Activated T-helper 1 cell treated with anti-CD3 and anti-CD28 coated beads, Interleukin-2, amount 50 U/mL, for 16 hours (primary cell): Measurements from ENCODE around the gene SLC35F1.

ENCODE experiments used
- DNase-seq, 2 donors: peaks; one replicate each; pipeline ENCODE4 v3.0.0-alpha.2; 2020; ENCODE audit warnings: low read depth in 1 of 2, low spot score in 1 of 2

Gene SLC35F1

DNA sequence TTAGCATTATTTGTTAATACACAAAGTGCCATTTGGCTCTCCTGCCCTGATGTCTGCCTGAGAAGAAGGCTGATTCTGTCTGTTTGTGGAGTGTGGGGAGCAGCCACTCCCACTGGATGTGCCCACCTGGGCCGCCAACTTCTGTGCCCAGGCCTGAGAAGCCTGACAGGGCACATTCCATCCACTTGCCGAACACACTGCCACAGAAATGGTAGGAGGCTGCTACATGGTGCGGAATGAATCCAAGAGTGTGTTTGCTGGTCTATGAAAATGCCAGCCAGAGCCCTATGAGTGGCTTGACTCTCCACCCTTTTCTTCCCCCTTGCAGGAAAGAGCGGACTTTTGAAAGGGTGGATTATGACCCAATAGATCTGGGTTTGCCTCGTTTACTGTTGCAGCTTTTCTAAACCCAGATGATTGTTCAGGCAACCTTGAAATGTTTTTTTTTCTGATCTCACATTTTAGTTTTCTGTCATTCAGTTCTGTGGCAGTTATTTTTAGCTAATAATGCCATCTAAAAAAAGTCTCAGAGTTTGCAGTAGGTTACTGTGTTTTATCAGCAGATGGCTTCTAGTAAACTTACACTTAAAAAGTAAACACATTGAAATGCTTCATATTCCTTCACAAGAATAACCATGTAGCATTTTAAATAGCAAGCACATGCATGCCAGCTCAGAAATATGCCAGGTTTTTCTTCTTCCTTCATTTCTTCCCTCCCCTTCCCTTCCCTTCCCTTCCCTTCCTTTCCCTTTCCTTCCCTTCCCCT lies 196.5 kb downstream of the SLC35F1 start:
- no peak for DNase-seq

DNA sequence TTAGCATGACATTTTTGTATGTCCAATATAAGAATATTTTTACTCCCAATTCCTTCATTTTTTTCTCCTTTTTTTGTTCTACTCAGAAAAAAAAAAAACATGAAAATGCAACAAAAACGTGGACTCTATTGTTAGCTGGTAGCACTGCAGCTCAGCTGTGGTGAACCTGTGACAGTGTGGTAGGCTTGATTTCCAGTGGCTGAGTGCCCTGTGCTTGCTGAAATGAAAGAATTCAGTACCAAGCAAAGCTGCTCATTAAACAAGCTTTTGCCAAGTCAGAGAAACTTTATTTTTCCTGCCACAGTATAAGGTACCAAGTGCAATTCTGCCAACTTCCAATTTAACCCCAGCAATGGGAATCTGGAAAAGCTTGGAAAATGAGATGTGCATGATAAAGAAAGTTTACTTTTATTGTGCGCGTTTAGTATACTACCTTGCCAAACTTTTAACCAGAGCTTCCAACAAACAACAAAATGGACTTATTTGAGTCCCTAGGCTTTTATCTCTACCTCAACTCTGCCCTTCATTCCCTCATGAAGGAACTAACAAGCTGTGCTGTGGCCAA lies 215.2 kb downstream of the SLC35F1 start:
- DNase-seq: no peak

DNA sequence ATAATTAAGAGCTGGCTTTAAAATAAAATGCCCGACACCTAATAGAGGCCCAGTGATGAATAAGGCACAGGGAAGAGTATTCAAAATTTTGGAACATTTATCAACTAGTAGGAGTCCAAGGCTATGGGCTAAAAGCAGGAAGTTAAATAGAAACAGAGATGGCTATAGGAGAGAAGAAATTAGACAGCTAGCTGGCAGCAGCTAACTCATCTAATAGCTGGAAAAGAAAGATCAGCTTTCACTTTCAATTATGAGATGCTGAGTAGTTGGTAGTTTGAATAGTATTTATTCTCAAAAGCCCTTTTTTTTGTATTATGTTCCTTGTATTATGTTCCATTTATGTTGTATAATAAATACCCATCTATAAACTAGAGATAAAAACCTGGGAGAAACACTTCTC lies 215.7 kb downstream of the SLC35F1 start:
- DNase-seq: no peak

DNA sequence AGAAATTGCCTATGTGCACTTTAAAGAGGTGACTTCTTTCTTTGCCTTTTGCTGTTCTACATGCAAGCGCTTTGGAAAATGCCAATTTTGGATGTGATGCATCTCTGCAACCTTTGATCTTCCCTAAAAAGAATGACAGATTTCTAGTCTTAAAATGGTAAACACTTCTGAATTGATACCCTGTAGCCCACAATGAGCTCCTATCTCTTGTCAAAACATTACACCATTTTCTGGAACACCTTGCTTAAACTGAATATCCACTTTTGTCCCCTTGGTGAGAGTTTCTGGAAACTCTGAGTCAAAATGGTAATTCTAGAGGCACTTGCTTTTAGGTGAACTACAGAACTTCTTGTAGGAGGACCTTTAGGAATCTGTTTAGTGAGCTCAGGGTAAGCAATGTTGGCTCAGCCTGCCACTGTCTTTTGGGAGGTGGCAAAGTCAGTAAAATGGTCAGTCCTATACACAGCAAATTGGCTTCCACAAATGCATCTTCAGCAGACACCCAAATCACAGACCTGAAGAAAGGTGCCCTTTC lies 216.5 kb downstream of the SLC35F1 start:
- DNase-seq: no peak

DNA sequence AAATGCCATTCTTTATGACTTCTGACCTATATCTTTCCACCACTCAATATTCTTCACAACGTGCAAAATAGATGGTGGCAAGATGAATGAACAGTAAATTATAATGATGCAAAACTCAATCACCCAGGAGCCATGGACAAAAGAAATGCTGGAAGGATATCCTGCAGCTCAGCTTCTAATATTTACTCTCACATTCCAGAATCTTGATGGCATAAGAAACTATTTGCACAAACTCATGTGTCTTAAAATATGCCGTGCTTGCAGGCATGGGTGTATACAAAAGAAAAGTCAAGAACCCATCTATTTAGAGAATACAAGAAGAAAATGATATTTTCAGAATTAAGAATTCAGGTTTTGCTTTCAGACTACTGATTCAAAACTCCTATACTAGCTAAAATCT lies 217.8 kb downstream of the SLC35F1 start:
- DNase-seq: no peak

DNA sequence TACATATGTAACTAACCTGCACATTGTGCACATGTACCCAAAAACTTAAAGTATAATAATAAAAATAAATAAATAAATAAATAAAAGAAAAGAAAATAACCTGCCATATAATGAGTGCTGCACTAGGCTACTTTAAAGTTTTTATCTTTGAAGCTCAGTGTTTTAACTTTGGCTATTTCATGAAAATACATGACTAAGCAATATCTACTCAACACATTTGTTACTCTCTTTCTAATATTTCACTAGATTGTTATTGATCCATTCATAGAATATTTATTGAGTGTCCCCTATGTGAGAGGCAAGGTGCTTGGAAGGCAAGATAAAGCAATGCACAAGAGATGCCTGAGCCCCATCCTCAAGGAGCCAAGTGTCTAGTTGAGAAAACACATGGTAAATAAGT lies 221.7 kb downstream of the SLC35F1 start:
- DNase-seq: no peak

DNA sequence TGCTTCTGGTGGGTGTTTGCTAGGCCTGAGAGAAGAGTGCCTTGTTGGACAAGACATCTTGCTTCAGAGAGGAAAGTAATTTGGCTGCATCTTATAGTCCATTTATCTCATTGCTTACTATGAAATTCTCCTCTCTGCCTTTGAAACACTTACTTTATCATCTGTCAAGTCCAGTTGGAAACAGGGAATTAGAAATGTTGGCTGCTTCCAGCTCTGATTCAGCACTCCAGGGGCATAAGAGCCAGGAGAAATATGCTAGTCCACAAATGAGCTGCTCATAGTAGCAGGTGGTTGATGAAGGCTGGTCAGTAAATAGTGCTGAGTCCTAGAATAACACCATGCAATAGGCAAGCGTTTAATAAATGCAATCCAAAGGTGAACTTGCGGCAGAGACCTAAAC lies 227.1 kb downstream of the SLC35F1 start:
- DNase-seq: no peak

DNA sequence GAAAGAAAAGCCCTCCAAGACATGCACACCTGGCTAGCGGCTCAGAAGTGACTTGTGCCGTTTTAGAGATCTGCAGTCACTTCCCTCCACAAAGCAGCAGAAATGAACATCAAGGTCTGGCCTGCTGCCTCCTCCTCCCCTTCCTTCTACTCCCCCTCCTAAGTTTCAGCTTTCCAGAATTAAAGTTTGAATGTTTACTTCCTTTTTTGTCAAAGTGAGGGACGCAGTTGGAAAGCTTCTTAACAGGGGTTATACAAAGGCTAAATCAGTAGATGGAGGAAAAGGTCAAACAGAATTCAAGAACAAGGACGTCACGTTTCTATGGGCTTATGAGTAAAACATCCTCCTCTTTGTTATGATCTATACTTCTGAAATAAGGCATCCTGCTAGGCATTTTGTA lies 227.7 kb downstream of the SLC35F1 start:
- DNase-seq: no peak

DNA sequence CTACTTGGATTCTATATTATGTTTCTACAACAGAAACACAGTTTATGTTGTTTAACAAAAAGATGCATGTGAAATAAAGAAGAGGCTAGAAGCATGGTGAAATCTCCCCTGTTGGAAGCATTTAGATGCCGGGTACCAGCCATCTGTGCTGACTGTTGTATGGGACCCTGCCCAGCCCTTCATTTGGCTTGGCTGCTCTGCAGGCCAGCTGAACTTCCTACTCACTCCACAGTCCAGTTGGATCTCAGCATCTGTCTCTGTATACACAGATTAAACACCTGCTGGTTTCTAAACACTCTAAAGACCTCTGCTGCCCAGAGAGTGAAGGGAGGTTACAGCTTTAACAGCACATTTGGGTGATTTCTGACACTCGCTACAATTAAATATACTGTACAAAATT lies 228.3 kb downstream of the SLC35F1 start:
- no peak for DNase-seq

DNA sequence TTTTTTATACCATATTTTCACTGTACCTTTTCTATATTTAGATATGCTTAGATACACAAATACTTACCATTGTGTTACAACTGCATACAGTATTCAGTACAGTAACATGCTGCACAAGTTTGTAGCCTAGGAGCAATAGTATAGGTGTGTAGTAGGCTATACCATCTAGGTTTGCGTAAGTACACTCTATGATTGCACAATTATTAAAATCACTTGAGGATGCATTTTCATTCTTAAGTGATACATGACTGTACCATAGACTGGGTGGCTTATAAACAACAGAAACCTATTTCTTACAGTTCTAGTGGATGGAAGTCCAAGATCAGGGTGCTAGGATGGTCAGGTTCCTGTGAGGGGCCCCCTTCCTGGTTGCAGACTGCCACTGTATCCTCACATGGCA lies 234.1 kb downstream of the SLC35F1 start:
- no peak for DNase-seq

DNA sequence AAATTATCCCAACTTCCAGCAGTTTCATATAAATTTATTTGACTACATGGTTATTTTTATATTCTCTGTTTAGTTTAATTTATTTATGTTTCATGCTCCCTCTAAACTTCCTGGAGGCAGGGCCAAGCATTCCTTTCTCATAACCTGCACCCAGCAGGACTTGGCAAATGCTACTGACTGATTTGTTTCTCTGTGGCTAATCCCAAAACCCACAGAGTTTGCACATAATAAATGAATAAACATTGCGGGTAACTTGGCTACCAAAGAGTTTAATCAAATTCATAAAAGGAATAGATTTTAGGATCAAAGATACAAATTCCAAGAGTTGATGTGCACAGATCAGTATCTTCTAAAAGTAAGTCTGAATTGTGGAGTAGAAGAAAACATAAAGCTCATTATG lies 239.5 kb downstream of the SLC35F1 start:
- no peak for DNase-seq

DNA sequence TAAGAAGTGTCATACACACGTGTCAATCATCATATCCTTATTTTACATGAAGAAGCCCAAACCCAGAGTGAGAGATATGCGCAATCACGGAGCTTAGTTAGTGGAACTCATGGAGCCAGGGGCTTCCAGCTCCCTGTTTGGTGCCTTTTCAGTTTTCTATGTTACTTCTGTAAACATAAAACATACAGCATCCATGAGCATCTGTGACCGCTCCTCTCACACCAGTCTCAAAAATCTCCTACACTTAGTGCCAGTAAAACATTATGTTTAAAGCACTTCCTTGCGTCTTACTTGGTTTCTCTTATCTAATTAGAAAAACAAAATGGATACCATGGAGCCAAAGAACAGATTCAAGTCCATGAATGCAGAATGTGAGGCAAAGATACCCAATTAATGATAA lies 240.4 kb downstream of the SLC35F1 start:
- DNase-seq: no peak

DNA sequence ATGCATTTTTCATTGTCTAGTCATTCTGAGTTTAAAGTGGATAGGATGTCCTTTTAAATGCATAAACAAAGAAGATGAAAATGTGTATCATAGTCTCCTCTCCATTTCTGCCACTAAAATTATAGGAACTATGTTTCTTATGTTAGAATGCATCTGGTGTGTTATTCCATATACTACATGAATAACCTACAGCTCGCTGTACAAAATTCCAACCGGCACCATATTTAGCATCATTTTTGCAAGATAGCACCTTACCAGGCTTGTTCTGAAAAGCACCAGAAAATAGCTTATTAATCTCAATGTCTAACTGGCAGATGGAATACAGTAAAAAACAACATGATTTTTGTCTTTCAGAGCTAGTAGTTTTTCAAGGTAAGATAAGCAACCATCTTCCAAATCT lies 241.5 kb downstream of the SLC35F1 start:
- DNase-seq: no peak

DNA sequence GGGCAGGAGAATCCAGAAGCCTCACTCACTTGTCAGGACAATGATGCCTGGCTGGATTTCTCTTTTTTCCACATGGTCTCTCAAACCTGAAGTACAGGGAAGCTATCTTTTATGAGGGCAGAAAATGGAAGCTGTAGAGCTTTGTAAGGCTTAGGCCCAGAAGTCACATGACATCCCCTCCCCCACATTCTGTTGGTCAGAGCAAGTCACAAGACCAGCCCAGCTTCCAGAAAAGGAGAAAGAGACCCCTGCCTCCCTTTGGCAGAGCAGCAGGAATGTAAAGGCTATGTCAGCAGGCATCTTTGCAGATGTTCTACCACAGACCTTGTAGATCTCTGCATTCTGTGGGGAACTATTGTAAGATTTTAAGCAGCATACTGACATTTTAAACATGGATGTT lies 245.5 kb downstream of the SLC35F1 start:
- no peak for DNase-seq

DNA sequence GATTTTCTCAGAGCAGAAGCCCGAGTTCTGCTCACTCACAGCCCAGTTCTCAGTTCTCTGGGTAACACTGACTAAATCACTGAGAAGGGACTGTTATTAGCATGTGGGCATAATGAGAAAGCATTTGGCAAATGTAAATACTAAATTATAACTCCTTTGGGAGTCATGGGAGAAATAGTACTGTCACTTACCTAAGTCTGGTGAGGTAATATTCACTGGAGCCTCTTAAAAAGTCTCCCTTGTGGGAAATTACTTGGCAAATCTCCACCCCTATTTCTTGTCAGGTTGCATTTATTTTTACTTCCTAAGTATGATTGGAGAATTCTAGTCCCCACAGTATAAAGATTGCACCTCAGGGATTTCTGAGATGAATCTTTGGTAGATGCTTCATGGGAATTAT lies 254.3 kb downstream of the SLC35F1 start:
- DNase-seq: no peak

DNA sequence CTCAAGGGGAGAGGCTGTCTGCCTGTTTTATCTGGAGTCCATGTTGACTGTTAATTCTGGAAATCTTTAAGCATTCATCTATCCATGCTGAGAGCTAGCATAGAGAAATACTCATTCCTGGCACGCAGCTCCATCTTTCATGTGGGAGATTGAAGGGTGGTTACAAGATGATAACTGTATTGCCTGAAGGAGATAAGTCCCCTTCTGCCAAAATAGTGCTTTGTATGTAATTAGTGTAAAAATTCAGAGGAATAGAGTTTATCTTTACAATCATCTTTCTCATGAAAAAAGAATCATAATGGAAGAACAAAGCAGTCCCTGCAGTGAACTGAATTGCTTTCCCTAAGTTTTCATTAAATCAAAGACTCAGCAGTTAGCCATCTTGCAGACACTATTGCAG lies 256.5 kb downstream of the SLC35F1 start:
- DNase-seq: no peak

DNA sequence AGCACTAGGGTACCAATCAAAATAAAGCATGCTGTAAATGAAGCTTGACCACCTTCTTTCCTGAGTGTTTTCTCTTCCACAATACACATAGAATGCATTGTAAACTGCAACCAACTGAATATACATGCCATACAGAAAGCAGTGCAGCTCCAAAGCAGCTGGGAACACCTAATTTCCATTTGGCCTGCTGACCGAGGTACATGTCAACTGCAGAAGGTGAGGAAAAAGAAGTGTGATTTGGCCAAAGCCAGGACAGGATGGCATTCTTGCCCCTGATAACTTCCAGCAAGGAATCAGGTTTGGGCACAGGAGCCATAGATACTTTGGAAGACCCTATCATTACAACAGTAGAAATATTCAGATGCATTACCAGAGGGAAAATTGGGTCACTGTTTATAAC lies 258.4 kb downstream of the SLC35F1 start:
- no peak for DNase-seq

DNA sequence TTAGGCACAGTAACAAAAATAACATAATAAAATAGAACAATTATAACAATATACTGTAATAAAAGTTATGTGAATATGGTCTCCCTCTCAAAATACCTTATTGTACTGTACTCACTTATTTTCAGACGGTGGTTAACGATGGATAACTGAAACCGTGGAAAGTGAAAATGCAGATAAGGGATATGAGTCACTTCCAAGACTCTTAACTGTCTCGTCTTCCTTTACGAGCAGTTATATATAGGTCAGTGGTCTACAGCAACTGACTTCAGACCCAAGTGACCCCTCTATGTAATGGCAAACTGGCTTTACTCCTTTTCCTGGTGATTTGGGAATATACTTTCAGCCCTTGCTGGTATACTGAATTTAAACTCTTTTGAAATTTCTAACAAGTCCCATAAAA lies 261.4 kb downstream of the SLC35F1 start:
- DNase-seq: no peak

DNA sequence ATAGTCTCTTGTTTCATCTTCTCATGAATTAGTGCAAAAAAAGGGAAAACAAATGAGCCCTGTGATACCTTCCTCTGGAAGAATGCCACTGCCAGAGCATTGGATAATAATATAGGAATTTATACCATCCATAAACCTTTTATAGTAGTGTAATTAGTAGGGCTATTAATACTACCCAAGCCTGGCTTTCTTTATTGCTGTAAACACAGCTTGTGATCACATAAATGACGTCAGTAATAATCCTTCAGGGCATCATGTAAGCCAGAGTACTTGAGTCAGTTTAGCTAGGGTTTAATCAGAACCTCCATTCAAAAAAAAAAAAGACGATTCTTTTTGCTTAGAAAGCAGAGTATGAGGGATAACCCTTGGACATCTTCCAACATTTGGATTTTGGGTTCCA lies 264.8 kb downstream of the SLC35F1 start:
- no peak for DNase-seq

DNA sequence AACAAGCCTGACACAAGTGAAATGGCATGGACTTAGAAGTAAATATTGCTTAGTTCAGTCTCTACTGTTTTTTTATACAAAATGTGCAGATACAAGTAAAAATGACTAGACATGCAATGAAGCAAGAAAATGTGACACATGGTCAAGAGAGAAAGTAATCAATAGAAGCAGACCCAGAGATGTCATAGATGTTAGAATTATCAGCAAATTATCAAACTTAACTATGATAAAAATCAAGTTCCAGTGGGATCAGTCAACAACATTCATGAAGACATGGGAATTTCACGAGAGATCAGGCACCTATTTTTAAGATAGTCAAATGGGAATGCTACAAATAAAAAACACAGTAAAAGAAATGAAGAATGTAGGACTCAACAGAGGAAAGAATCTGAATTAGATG lies 267.0 kb downstream of the SLC35F1 start:
- no peak for DNase-seq

DNA sequence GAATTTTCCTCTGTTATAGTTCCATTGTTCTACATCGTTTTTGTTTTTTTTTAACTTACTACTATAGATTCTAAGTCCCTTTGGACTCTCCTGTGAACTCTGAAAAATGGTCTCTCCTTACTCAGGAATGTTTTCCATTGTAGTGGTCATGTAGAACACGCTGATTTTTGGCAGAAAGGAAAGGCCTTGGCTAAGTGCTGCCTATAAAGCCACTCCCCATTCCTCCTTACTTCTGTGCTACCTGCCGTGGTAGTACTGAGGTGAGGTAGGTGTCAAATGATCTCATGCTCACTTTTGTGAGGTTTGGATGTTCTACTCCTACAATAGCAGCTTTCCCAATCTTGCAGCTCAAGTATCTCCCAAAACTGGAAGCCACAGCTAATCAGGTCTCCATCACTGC lies 270.7 kb downstream of the SLC35F1 start:
- DNase-seq: no peak

DNA sequence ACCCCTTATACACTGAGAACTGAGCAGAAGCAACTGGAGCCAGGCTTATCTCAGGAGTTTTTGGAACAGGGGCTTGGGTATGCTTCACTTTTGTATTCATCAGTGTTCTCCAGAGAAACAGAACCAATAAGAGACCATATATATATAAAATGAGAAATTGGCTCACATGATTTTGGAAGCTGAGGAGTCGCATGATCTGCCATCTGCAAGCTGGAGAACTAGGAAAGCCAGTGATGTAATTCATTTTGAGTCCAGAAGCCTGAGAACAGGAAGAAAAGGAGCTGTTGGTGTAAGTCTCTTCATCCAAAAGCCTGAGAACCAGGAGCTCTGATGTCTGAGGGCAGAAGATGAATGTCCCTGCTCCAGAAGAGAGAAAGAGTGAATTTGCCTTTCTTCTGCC lies 272.0 kb downstream of the SLC35F1 start:
- DNase-seq: no peak
